WI38 (cell line): Measurements from ENCODE around the gene PTGES2.
A peak's percentile ranks its signal among the peaks of the same experiment; 100 is the strongest.

Experiments used
- H3K4me3 ChIP-seq: 2 replicates; pipeline ENCODE4 v1.5.1; 2011; ENCODE audit warnings: low read depth, mild to moderate bottlenecking, control low read depth, low read length
- CTCF ChIP-seq: IDR thresholded peaks from 2 replicates; pipeline ENCODE4 v1.5.1; 2012; ENCODE audit warnings: low read depth, mild to moderate bottlenecking, control low read depth, low read length

PTGES2 gene

GRCh38 chr9:128098297-128099230 is 29.0 kb downstream of the PTGES2 start:
- peak overlapping the region; percentile 71 for H3K4me3 ChIP-seq
- no peak for TF ChIP-seq CTCF

GRCh38 chr9:128097543-128098296 is 29.8 kb downstream of the PTGES2 start:
- H3K4me3 ChIP-seq, result peak overlapping the region; percentile 71

GRCh38 chr9:128096616-128097536 is 30.7 kb downstream of the PTGES2 start:
- H3K4me3 ChIP-seq, result no peak overlapping the region
- TF ChIP-seq CTCF, result no peak

More at GRCh38 chr9:128097543-128098296, 29.8 kb downstream of the PTGES2 start:
- no peak for TF ChIP-seq CTCF

- TF ChIP-seq CTCF, result no peak
- H3K4me3 ChIP-seq, result peak overlapping the region; percentile 21; the same call in 1 of the 2 replicates
These were observed 32.5 kb downstream of the PTGES2 start for GRCh38 chr9:128094950-128095544.

- no peak for TF ChIP-seq CTCF
- H3K4me3 ChIP-seq, result peak overlapping the region; percentile 50
These were observed 33.2 kb downstream of the PTGES2 start for GRCh38 chr9:128094166-128094949.

- no peak overlapping the region for H3K4me3 ChIP-seq
- TF ChIP-seq CTCF, result no peak
These were observed 34.5 kb downstream of the PTGES2 start for GRCh38 chr9:128093011-128093410.
